Measurements from ENCODE around the gene TSPAN8.

TSPAN8 gene

GRCh38 chr12:71075743-71076142, 82.1 kb downstream of the TSPAN8 start:
- TF ChIP-seq SIN3A (IDR thresholded peaks at IDR 0.05; ENCODE audit: borderline replicate concordance, insufficient read depth, low read length): no peak
- TF ChIP-seq TAF1 (IDR thresholded peaks at IDR 0.05; ENCODE audit: borderline replicate concordance, insufficient read depth, low read length): no peak
- no peak for TF ChIP-seq FOXP2 (optimal IDR thresholded peaks at IDR 0.05; ENCODE audit: borderline replicate concordance, extremely low read depth, extremely low read length, insufficient read depth)
- TF ChIP-seq POLR2AphosphoS5 (IDR thresholded peaks at IDR 0.05; ENCODE audit: low read depth, low read length): no peak
- TF ChIP-seq REST (IDR thresholded peaks at IDR 0.05; ENCODE audit: insufficient read depth in 1 of 2, low read depth in 2 of 2, low read length in 2 of 2): no peak
